Sigmoid colon (tissue), 7 donors: ENCODE data around the gene REELD1. TPM values are rescaled to one million over a fixed set of nuclear protein-coding genes. Genes with fewer than 3 reads are reported as not detected.

ENCODE experiments used
- DNase-seq: peaks from one replicate; pipeline ENCODE4 v3.0.0-alpha.2; 2019
- H3K27ac ChIP-seq, 4 donors: fragments of 200-600 bp; sonication (generic); one replicate each; pipeline ENCODE4 v1.5.1; 2016 to 2019; ENCODE audit warnings: mild to moderate bottlenecking in 1 of 4
- H3K27me3 ChIP-seq, 3 donors: fragments of 200-600 bp; sonication (generic); one replicate each; pipeline ENCODE4 v1.5.1; 2019; ENCODE audit warnings: mild to moderate bottlenecking in 1 of 3
- H3K36me3 ChIP-seq, 4 donors: fragments of 200-600 bp; sonication (generic); one replicate each; pipeline ENCODE4 v1.5.1; 2016 to 2019
- H3K4me1 ChIP-seq, 4 donors: fragments of 200-600 bp; sonication (generic); one replicate each; pipeline ENCODE4 v1.5.1; 2017 to 2019
- H3K4me3 ChIP-seq, 4 donors: fragments of 200-600 bp; sonication (generic); one replicate each; pipeline ENCODE4 v1.5.1; 2017 to 2019; ENCODE audit warnings: mild to moderate bottlenecking in 2 of 4, moderate library complexity in 1 of 4
- H3K9me3 ChIP-seq, 4 donors: fragments of 200-600 bp in 3 of 4; sonication (generic) in 3 of 4; one replicate each; pipeline versions ENCODE4 v1.5.1 to v1.6.1; 2013 to 2019
- EP300 ChIP-seq, 4 donors: sonication (generic); formaldehyde crosslinking; IDR thresholded peaks; one replicate each; pipeline ENCODE4 v1.6.1; 2017; ENCODE audit warnings: antibody characterized with exemption in 4 of 4
- POLR2A ChIP-seq, 2 donors: fragments of 450-650 bp; IDR thresholded peaks; one replicate each; pipeline ENCODE4 v1.6.1; 2016; ENCODE audit warnings: antibody characterized with exemption in 2 of 2, mild to moderate bottlenecking in 2 of 2, moderate library complexity in 2 of 2
- POLR2AphosphoS5 ChIP-seq, 4 donors: sonication (generic); formaldehyde crosslinking; IDR thresholded peaks; one replicate each; pipeline ENCODE4 v1.6.1; 2017; ENCODE audit warnings: antibody characterized with exemption in 4 of 4
- WGBS, 2 donors: extraction: QIAGEN DNeasy Blood & Tissue Kit; methylation state at CpG; one replicate each; pipeline ENCODE4 v1.1.7; 2013; 5-methylcytosine and 5-hydroxymethylcytosine counted together
- intact Hi-C: fragments of 100-400 bp; cut with DNase I; formaldehyde crosslinking; loops from one replicate; pipeline ENCODE4 v1.15.1; 2023
- polyA plus RNA-seq, 3 donors: library from polyadenylated mRNA; stranded (reverse); fragments of 200-250 nt; gene quantifications; one replicate each; pipeline ENCODE4 v1.2.3, GENCODE V29; 2013
- total RNA-seq, 4 donors: library from RNA; depleted of rRNA; stranded (reverse); fragments of >200 nt; gene quantifications; one replicate each; pipeline ENCODE4 v1.1.0, GENCODE V29; 2016
- TF ChIP-seq, protein P1 (sequence below), 4 experiments: fragments of 450-650 bp in 3 of 4; fragments of 200-600 bp in 1 of 4; IDR thresholded peaks; one replicate each; pipeline ENCODE4 v1.5.1; 2016 to 2019; ENCODE audit warnings: antibody characterized with exemption in 4 of 4, mild to moderate bottlenecking in 3 of 4, moderate library complexity in 2 of 4
- donor health status: healthy with polysubstance abuse.
- donor health status: Bipolar disorder and iron deficiency.
- donor health status: healthy.

Gene REELD1
- total and polyA plus RNA-seq, 7 donors: 0.13 to 0.36 TPM; not detected in 5

DNA sequence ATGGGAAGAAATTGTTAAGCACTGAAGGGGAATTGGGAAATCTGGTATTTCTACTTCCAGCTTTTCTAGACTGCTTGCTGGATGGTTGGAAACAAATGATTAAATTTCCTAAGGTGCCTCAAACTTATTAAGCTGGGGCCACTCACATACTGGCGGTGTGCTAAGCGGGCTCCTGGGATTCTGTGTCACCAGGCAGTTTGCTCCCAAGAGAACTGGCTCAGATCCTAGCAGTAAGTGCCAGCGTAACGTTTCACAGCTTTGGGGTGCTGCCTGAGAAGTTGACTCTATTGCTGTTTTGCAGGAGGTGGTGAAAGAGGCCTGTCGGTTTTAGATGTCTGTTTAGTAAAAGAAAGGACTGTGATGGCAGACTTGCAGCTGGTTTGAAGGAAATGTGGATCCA lies 6.9 kb upstream of the REELD1 start:
- no peak for DNase-seq
- TF ChIP-seq POLR2AphosphoS5 (IDR thresholded peaks at IDR 0.05) (no peak), EP300 (IDR thresholded peaks at IDR 0.05) (no peak), POLR2A (IDR thresholded peaks at IDR 0.05) (no peak)
- TF ChIP-seq, protein P1, sequence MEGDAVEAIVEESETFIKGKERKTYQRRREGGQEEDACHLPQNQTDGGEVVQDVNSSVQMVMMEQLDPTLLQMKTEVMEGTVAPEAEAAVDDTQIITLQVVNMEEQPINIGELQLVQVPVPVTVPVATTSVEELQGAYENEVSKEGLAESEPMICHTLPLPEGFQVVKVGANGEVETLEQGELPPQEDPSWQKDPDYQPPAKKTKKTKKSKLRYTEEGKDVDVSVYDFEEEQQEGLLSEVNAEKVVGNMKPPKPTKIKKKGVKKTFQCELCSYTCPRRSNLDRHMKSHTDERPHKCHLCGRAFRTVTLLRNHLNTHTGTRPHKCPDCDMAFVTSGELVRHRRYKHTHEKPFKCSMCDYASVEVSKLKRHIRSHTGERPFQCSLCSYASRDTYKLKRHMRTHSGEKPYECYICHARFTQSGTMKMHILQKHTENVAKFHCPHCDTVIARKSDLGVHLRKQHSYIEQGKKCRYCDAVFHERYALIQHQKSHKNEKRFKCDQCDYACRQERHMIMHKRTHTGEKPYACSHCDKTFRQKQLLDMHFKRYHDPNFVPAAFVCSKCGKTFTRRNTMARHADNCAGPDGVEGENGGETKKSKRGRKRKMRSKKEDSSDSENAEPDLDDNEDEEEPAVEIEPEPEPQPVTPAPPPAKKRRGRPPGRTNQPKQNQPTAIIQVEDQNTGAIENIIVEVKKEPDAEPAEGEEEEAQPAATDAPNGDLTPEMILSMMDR (IDR thresholded peaks at IDR 0.05): no peak

DNA sequence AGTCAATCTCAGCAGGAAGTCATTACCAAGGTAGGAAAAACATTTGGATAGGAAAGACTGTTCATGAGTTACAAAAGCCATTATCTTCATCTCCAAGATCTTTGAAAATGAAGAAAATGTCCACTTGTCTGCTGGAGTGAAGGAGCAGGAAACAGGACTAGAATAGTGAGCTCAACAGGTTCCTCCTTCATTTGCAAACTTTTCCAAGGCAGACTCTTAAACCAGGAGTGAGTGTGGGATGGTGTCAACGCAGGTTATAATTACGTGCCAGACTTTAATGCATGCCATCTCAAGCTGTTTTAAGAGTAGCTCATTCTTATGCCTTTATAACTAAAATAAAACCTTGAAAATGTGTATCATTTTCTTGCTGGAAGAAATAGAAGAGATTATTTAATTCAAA lies 3.4 kb upstream of the REELD1 start:
- no peak overlapping the region for H3K27ac ChIP-seq
- H3K36me3 ChIP-seq: no peaks in the 10 kb centered on the region
- H3K4me1 ChIP-seq: no peaks in the 10 kb centered on the region
- no peak for DNase-seq
- no peaks in the 10 kb centered on the region for H3K27me3 ChIP-seq
- H3K9me3 ChIP-seq: no peaks in the 10 kb centered on the region
- 65 to 78% methylated on average over 2 of the region's 2 CpGs for WGBS, 2 donors
- TF ChIP-seq POLR2A (IDR thresholded peaks at IDR 0.05) (no peak), EP300 (IDR thresholded peaks at IDR 0.05) (no peak), POLR2AphosphoS5 (IDR thresholded peaks at IDR 0.05) (no peak)
- TF ChIP-seq, protein P1 (IDR thresholded peaks at IDR 0.05): no peak
- intact Hi-C loops: no loop called here
- no peak overlapping the region for H3K4me3 ChIP-seq

More for the DNA sequence above, 6.9 kb upstream of the REELD1 start:
- H3K9me3 ChIP-seq: no peaks in the 10 kb centered on the region
- H3K36me3 ChIP-seq: no peaks in the 10 kb centered on the region
- H3K4me3 ChIP-seq: no peak overlapping the region
- no peaks in the 10 kb centered on the region for H3K4me1 ChIP-seq
- no peak overlapping the region for H3K27ac ChIP-seq
- WGBS, 2 donors: 76 to 87% methylated on average over 5 of the region's 5 CpGs
- H3K27me3 ChIP-seq: no peaks in the 10 kb centered on the region
- intact Hi-C loops: no loop called here

DNA sequence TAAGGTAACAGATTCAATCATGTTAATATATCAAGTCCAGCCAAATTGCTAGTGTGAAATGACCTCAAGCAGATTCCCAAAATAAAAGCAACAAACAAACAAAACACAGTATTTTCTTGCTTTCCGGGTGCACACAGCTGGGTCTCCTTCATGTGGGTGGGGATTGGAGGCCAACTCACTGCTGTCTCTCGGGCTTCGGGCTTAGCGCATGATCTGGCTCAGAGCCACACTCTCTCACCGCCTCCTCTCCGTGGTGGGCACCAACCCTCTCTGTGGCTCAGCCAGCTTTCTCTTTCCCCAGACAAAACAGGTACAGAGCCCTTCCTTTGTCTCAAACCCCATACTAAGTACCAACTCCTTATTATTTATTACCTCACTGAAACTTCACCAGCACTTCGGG lies 2.9 kb upstream of the REELD1 start:
- intact Hi-C loops: no loop called here

DNA sequence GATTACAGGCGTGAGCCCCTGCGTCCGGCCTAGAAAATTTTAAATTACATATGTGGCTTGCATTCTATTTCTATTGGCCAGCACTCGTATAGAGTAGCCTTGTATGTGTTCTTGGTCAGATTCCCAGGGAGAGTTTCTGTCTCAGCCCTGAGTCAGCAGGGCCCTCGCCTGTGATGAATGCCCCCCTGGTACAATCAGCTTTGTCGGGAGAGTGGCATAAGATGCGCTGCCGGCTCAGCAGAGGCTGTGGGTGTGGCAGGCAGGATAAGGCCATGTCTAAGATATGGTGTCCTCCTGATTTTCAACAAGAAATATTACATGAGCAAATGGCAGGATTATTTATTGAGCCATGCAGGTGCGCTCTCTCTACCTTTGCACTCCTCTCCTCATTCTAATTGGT lies 1.6 kb upstream of the REELD1 start:
- Histone ChIP-seq H3K36me3 (no peaks in the 10 kb centered on the region), H3K27ac (no peak overlapping the region), H3K4me1 (no peaks in the 10 kb centered on the region), H3K4me3 (no peak overlapping the region), H3K9me3 (no peaks in the 10 kb centered on the region), H3K27me3 (no peaks in the 10 kb centered on the region)
- WGBS, 2 donors: 93 to 94% methylated on average over 9 of the region's 9 CpGs
- TF ChIP-seq, protein P1 (IDR thresholded peaks at IDR 0.05): no peak
- TF ChIP-seq EP300 (IDR thresholded peaks at IDR 0.05) (no peak), POLR2AphosphoS5 (IDR thresholded peaks at IDR 0.05) (no peak), POLR2A (IDR thresholded peaks at IDR 0.05) (no peak)
- DNase-seq: no peak
- intact Hi-C loops: no loop called here

More for the DNA sequence above, 2.9 kb upstream of the REELD1 start:
- no peaks in the 10 kb centered on the region for H3K36me3 ChIP-seq
- 71 to 80% methylated on average over 7 of the region's 7 CpGs for WGBS, 2 donors
- no peaks in the 10 kb centered on the region for H3K4me1 ChIP-seq
- H3K27me3 ChIP-seq: no peaks in the 10 kb centered on the region
- no peaks in the 10 kb centered on the region for H3K9me3 ChIP-seq
- no peak for DNase-seq
- TF ChIP-seq POLR2AphosphoS5 (IDR thresholded peaks at IDR 0.05) (no peak), EP300 (IDR thresholded peaks at IDR 0.05) (no peak), POLR2A (IDR thresholded peaks at IDR 0.05) (no peak)
- TF ChIP-seq, protein P1 (IDR thresholded peaks at IDR 0.05): no peak
- H3K4me3 ChIP-seq: no peak overlapping the region
- no peak overlapping the region for H3K27ac ChIP-seq

DNA sequence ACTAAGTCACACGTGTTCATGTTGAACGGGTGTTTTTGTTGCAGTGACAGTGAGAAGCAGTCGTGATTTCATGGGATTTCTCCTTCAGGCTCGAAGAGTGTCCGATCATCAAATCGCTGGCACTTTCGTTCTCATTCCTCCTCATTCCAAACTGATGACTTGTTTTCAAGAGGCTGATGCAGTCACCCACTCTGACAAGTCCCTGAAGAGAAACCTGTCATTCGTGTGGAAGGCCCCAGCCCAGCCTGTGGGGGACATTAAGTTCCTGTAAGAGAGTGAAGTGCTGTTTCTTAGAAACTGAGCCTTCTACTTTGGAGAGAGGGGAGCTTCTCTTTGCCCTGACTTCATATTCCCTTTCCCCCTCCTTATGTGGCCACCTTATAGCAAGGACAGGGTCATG lies 8.0 kb downstream of the REELD1 start:
- Histone ChIP-seq H3K27ac (no peak overlapping the region), H3K4me1 (no peaks in the 10 kb centered on the region), H3K9me3 (no peaks in the 10 kb centered on the region), H3K27me3 (no peaks in the 10 kb centered on the region), H3K36me3 (no peaks in the 10 kb centered on the region), H3K4me3 (no peak overlapping the region)
- intact Hi-C loops: no loop called here
- DNase-seq: no peak
- TF ChIP-seq EP300 (IDR thresholded peaks at IDR 0.05) (no peak), POLR2AphosphoS5 (IDR thresholded peaks at IDR 0.05) (no peak)
- 83 to 86% methylated on average over 8 of the region's 8 CpGs for WGBS, 2 donors
